Measurements from ENCODE around the gene ZNF212.

- TF ChIP-seq YY1 (IDR thresholded peaks at IDR 0.05; ENCODE audit: insufficient read depth, insufficient read length) (no peak), SUZ12 (IDR thresholded peaks at IDR 0.05; ENCODE audit: extremely low read depth, insufficient read depth, insufficient read length) (no peak), ZNF274 (IDR thresholded peaks at IDR 0.05; ENCODE audit: low read depth, low read length) (no peak)
These were observed 14.2 kb downstream of the ZNF212 start for GRCh38 chr7:149253665-149254064.

Measured in NT2/D1 (cell line).